IMR-90 (cell line): ENCODE measurements around the gene GNA15. TPM values are rescaled to one million over a fixed set of nuclear protein-coding genes. Genes with fewer than 3 reads are reported as not detected.

Experiments
- ATAC-seq: fragments of 200-7000 bp; cut with Tn5 transposase; 2 replicates; pipeline ENCODE4 v1.9.1; 2020; ENCODE audit warnings: low read depth, mild to moderate bottlenecking, moderate library complexity
- BruUV-seq: library from RNA; stranded (reverse); fragments of 400-500 nt; replicated peaks from 2 replicates; lab custom pipeline; 2021; lab: Mats Ljungman, UMichigan
- CTCF ChIA-PET: fragments of 300-600 bp; formaldehyde crosslinking; extraction: SDS; loops from one replicate; lab custom pipeline; 2021; ENCODE audit warnings: antibody characterized with exemption; lab: Yijun Ruan, JAX
- POLR2A ChIA-PET: fragments of 300-600 bp; sonication (Branson Sonifier 250); formaldehyde crosslinking; loops from one replicate; lab custom pipeline; 2022; ENCODE audit warnings: antibody characterized with exemption; ENCODE audit not compliant: unreplicated experiment; lab: Charles Lee
- DNase-seq: peaks from one replicate; pipeline ENCODE4 v3.0.0; 2013
- H2AFZ ChIP-seq: replicated peaks from 2 replicates; pipeline ENCODE3; 2013; ENCODE audit warnings: low read length, mild to moderate bottlenecking; ENCODE audit not compliant: poor library complexity
- H2AK5ac ChIP-seq: 2 replicates; pipeline ENCODE4 v1.6.1; 2013; ENCODE audit warnings: low read depth, low read length, inconsistent platforms
- H2AK9ac ChIP-seq: replicated peaks from 2 replicates; pipeline ENCODE3; 2013; ENCODE audit warnings: mild to moderate bottlenecking, low read depth, low read length, moderate library complexity; ENCODE audit not compliant: poor library complexity
- H2BK120ac ChIP-seq: 2 replicates; pipeline ENCODE4 v1.6.1; 2013; ENCODE audit warnings: low read depth, low read length, inconsistent platforms
- H2BK15ac ChIP-seq: 3 replicates; pipeline ENCODE4 v1.6.1; 2013; ENCODE audit warnings: low read depth, low read length, inconsistent platforms
- H2BK20ac ChIP-seq: 2 replicates; pipeline ENCODE4 v1.6.1; 2013; ENCODE audit warnings: low read depth, mild to moderate bottlenecking, inconsistent platforms, low read length, moderate library complexity
- H2BK5ac ChIP-seq: 2 replicates; pipeline ENCODE4 v1.6.1; 2013; ENCODE audit warnings: mild to moderate bottlenecking, low read depth, low read length, inconsistent platforms; ENCODE audit not compliant: poor library complexity, severe bottlenecking
- H3K14ac ChIP-seq: replicated peaks from 2 replicates; pipeline ENCODE4 v1.6.1; 2013; ENCODE audit warnings: low read depth, low read length, inconsistent platforms
- H3K18ac ChIP-seq: 2 replicates; pipeline ENCODE4 v1.6.1; 2013; ENCODE audit warnings: low read depth, low read length, control low read depth
- H3K23ac ChIP-seq: 2 replicates; pipeline ENCODE4 v1.6.1; 2013; ENCODE audit warnings: low read depth, low read length, inconsistent platforms
- H3K27ac ChIP-seq: 2 replicates; pipeline ENCODE4 v1.5.1; 2013; ENCODE audit warnings: mild to moderate bottlenecking, control low read depth, low read length; ENCODE audit not compliant: insufficient read depth
- H3K27me3 ChIP-seq: 2 replicates; pipeline ENCODE4 v1.6.1; 2013; ENCODE audit warnings: low read length; ENCODE audit not compliant: control insufficient read depth, insufficient read depth
- H3K36me3 ChIP-seq: 2 replicates; pipeline ENCODE4 v1.6.1; 2013; ENCODE audit warnings: low read length, mixed read lengths; ENCODE audit not compliant: control insufficient read depth, insufficient read depth
- H3K4ac ChIP-seq: 2 replicates; pipeline ENCODE4 v1.6.1; 2013; ENCODE audit warnings: low read depth, low read length, inconsistent platforms
- H3K4me1 ChIP-seq: 2 replicates; pipeline ENCODE4 v1.6.1; 2013; ENCODE audit warnings: low read length, mixed read lengths; ENCODE audit not compliant: control insufficient read depth, insufficient read depth
- H3K4me2 ChIP-seq: 2 replicates; pipeline ENCODE4 v1.6.1; 2013; ENCODE audit warnings: low read depth, mild to moderate bottlenecking, control low read depth, low read length, moderate library complexity
- H3K4me3 ChIP-seq: 2 replicates; pipeline ENCODE4 v1.5.1; 2013; ENCODE audit warnings: low read depth, mild to moderate bottlenecking, control low read depth, low read length, moderate library complexity; ENCODE audit not compliant: insufficient read depth
- H3K56ac ChIP-seq: 2 replicates; pipeline ENCODE4 v1.6.1; 2013; ENCODE audit warnings: low read length, inconsistent platforms; ENCODE audit not compliant: insufficient read depth; ENCODE audit errors: extremely low read depth
- H3K79me1 ChIP-seq, 2 experiments: 2 replicates each; pipeline ENCODE4 v1.6.1; 2013; ENCODE audit warnings: low read length in 2 of 2, inconsistent platforms in 1 of 2, low read depth in 1 of 2
- H3K9ac ChIP-seq: 2 replicates; pipeline ENCODE4 v1.6.1; 2013; ENCODE audit warnings: low read depth, low read length, control low read depth
- H3K9me1 ChIP-seq: 2 replicates; pipeline ENCODE4 v1.6.1; 2013; ENCODE audit warnings: low read length, inconsistent platforms; ENCODE audit not compliant: insufficient read depth
- H3K9me3 ChIP-seq: 2 replicates; pipeline ENCODE4 v1.6.1; 2013; ENCODE audit warnings: low read length; ENCODE audit not compliant: control insufficient read depth, insufficient read depth
- H4K20me1 ChIP-seq: 2 replicates; pipeline ENCODE4 v1.6.1; 2013; ENCODE audit warnings: low read length, inconsistent platforms; ENCODE audit not compliant: insufficient read depth
- H4K5ac ChIP-seq: 2 replicates; pipeline ENCODE4 v1.6.1; 2013; ENCODE audit warnings: mild to moderate bottlenecking, low read depth, low read length, control low read depth
- H4K8ac ChIP-seq, 2 experiments: 2 replicates each; pipeline ENCODE4 v1.6.1; 2013; ENCODE audit warnings: low read depth in 2 of 2, low read length in 2 of 2, control low read depth in 1 of 2, inconsistent platforms in 1 of 2
- H4K91ac ChIP-seq: 2 replicates; pipeline ENCODE4 v1.6.1; 2013; ENCODE audit warnings: low read depth, low read length, inconsistent platforms; ENCODE audit not compliant: insufficient read depth
- BHLHE40 ChIP-seq: fragments of 150-350 bp; IDR thresholded peaks from 2 replicates; pipeline ENCODE4 v1.6.1; 2016; ENCODE audit warnings: mild to moderate bottlenecking, low read depth, low read length
- CEBPB ChIP-seq: IDR thresholded peaks from 2 replicates; pipeline ENCODE4 v1.6.1; 2012; ENCODE audit warnings: low read depth, low read length, improper control_type of control experiment
- MAFK ChIP-seq: IDR thresholded peaks from 2 replicates; pipeline ENCODE4 v1.6.1; 2012; ENCODE audit warnings: low read depth, low read length, improper control_type of control experiment
- MAZ ChIP-seq: IDR thresholded peaks from 2 replicates; pipeline ENCODE4 v1.6.1; 2012; ENCODE audit warnings: low read depth, mild to moderate bottlenecking, low read length, improper control_type of control experiment, moderate library complexity, borderline replicate concordance
- MXI1 ChIP-seq: IDR thresholded peaks from 2 replicates; pipeline ENCODE4 v1.6.1; 2012; ENCODE audit warnings: low read depth, mild to moderate bottlenecking, low read length, moderate library complexity, borderline replicate concordance
- NFE2L2 ChIP-seq: fragments of 150-350 bp; IDR thresholded peaks from 2 replicates; pipeline ENCODE4 v1.6.1; 2016; ENCODE audit warnings: low read depth, mild to moderate bottlenecking, low read length
- POLR2A ChIP-seq: IDR thresholded peaks from 2 replicates; pipeline ENCODE4 v1.6.1; 2012; ENCODE audit warnings: mild to moderate bottlenecking, low read depth, low read length
- RFX5 ChIP-seq: IDR thresholded peaks from 2 replicates; pipeline ENCODE4 v1.8.0; 2012; ENCODE audit warnings: low read depth, mild to moderate bottlenecking, low read length, moderate library complexity
- SMC3 ChIP-seq: fragments of 150-350 bp; IDR thresholded peaks from 2 replicates; pipeline ENCODE4 v1.6.1; 2016; ENCODE audit warnings: low read depth, mild to moderate bottlenecking, antibody characterized with exemption, low read length, moderate library complexity
- WGBS, 2 experiments: methylation state at CpG; one replicate each; pipeline versions ENCODE4 v1.1.5 to v1.1.7; 2013; ENCODE audit warnings: missing lambda C conversion rate in 2 of 2; ENCODE audit not compliant: insufficient read length in 1 of 2; ENCODE audit errors: extremely low coverage in 2 of 2; 5-methylcytosine and 5-hydroxymethylcytosine counted together
- dilution Hi-C: fragments of 300-500 bp; cut with HindIII; formaldehyde crosslinking; loops from one replicate; pipeline ENCODE4 v1.14.3; 2018; ENCODE audit warnings: low sequenced_read_pairs; ENCODE audit not compliant: unreplicated experiment
- in situ Hi-C: fragments of 300-500 bp; cut with MboI; formaldehyde crosslinking; loops from 3 replicates; pipeline ENCODE4 v1.14.3; 2019; ENCODE audit warnings: low sequenced_read_pairs, inconsistent platforms, mixed read lengths
- intact Hi-C: fragments of 100-400 bp; cut with micrococcal nuclease; formaldehyde crosslinking; loops from 2 replicates; pipeline ENCODE4 v1.10.0; 2022
- polyA plus RNA-seq, 3 experiments: library from polyadenylated mRNA; depleted of rRNA; stranded (reverse); fragments of >200 nt; gene quantifications; 2 replicates each; pipeline ENCODE4 v1.2.3, GENCODE V29; 2012; ENCODE audit warnings: low replicate concordance in 1 of 3
- total RNA-seq: library from RNA; depleted of rRNA; stranded (reverse); fragments of >200 nt; gene quantifications from 2 replicates; pipeline ENCODE4 v1.2.3, GENCODE V29; 2012
- TF ChIP-seq, protein P1 (sequence below): fragments of 150-350 bp; IDR thresholded peaks from 2 replicates; pipeline ENCODE4 v1.6.1; 2016; ENCODE audit warnings: low read depth, mild to moderate bottlenecking, low read length, moderate library complexity, borderline replicate concordance
- TF ChIP-seq, protein P2 (sequence below): conservative IDR thresholded peaks from 2 replicates; pipeline ENCODE4 v1.5.1; 2012; ENCODE audit warnings: mild to moderate bottlenecking, low read depth, low read length, improper control_type of control experiment
- TF ChIP-seq, protein P3 (sequence below): fragments of 150-350 bp; IDR thresholded peaks from 2 replicates; pipeline ENCODE4 v1.6.1; 2017; ENCODE audit warnings: mild to moderate bottlenecking, antibody characterized with exemption, low read length, low read depth

The GNA15 gene
- total and polyA plus RNA-seq, 2 of the 4 experiments (the other 2 are of a cell fraction): 0.18 TPM; not detected in 1

- Histone ChIP-seq H3K23ac (no peak overlapping the region), H3K27ac (no peak overlapping the region), H4K91ac (no peak overlapping the region), H4K5ac (no peak overlapping the region), H3K4ac (no peak overlapping the region), H3K79me1 (peaks cover 4 to 51% of the 10 kb centered on the region in 2 experiments; a peak in 3 of 4 replicates), H3K4me1 (peaks cover 9% of the 10 kb centered on the region), H2BK20ac (no peak overlapping the region), H3K4me2 (no peak overlapping the region), H3K9me1 (peaks cover 7% of the 10 kb centered on the region), H3K56ac (no peak overlapping the region), H4K20me1 (peaks cover 24% of the 10 kb centered on the region), H2BK120ac (peak overlapping the region; percentile 27; the same call in 1 of the 2 replicates), H2AK5ac (no peak overlapping the region), H3K9ac (no peak overlapping the region), H2AK9ac (no peak overlapping the region), H2BK5ac (no peak overlapping the region), H3K9me3 (no peaks in the 10 kb centered on the region), H4K8ac (no peak overlapping the region), H3K27me3 (no peaks in the 10 kb centered on the region), H2BK15ac (no peak overlapping the region), H3K18ac (no peak overlapping the region), H3K36me3 (peaks cover 34% of the 10 kb centered on the region), H3K4me3 (no peak overlapping the region), H3K14ac (no peak overlapping the region), H2AFZ (no peak overlapping the region)
- dilution Hi-C loops: no loop called here
- 0 out of 2 replicates have a peak, but pooled peaks have one; percentile 9 for ATAC-seq
- WGBS, 2 experiments: 93% methylated on average over 14 of the region's 21 CpGs; no CpG with 5 or more reads in 1 of the 2 experiments
- in situ Hi-C loops: no loop called here
- BruUV-seq: no TSS peak
- intact Hi-C loops: no loop called here
- DNase-seq: no peak
- ChIA-PET CTCF (no interaction called here), POLR2A (no interaction called here)
- no peak for TF ChIP-seq SMC3
- TF ChIP-seq RFX5: no peak
- TF ChIP-seq, protein P1, sequence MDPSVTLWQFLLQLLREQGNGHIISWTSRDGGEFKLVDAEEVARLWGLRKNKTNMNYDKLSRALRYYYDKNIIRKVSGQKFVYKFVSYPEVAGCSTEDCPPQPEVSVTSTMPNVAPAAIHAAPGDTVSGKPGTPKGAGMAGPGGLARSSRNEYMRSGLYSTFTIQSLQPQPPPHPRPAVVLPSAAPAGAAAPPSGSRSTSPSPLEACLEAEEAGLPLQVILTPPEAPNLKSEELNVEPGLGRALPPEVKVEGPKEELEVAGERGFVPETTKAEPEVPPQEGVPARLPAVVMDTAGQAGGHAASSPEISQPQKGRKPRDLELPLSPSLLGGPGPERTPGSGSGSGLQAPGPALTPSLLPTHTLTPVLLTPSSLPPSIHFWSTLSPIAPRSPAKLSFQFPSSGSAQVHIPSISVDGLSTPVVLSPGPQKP: no peak
- TF ChIP-seq, protein P2, sequence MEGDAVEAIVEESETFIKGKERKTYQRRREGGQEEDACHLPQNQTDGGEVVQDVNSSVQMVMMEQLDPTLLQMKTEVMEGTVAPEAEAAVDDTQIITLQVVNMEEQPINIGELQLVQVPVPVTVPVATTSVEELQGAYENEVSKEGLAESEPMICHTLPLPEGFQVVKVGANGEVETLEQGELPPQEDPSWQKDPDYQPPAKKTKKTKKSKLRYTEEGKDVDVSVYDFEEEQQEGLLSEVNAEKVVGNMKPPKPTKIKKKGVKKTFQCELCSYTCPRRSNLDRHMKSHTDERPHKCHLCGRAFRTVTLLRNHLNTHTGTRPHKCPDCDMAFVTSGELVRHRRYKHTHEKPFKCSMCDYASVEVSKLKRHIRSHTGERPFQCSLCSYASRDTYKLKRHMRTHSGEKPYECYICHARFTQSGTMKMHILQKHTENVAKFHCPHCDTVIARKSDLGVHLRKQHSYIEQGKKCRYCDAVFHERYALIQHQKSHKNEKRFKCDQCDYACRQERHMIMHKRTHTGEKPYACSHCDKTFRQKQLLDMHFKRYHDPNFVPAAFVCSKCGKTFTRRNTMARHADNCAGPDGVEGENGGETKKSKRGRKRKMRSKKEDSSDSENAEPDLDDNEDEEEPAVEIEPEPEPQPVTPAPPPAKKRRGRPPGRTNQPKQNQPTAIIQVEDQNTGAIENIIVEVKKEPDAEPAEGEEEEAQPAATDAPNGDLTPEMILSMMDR: no peak
- TF ChIP-seq, protein P3, sequence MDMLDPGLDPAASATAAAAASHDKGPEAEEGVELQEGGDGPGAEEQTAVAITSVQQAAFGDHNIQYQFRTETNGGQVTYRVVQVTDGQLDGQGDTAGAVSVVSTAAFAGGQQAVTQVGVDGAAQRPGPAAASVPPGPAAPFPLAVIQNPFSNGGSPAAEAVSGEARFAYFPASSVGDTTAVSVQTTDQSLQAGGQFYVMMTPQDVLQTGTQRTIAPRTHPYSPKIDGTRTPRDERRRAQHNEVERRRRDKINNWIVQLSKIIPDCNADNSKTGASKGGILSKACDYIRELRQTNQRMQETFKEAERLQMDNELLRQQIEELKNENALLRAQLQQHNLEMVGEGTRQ: no peak
- TF ChIP-seq MAZ: no peak
- TF ChIP-seq MXI1: no peak
- TF ChIP-seq BHLHE40: no peak
- TF ChIP-seq NFE2L2: no peak
- no peak for TF ChIP-seq MAFK
- no peak for TF ChIP-seq CEBPB
- no peak for TF ChIP-seq POLR2A
Measured at GRCh38 chr19:3116621-3117020, 19.2 kb upstream of the GNA15 start.
